Osteocyte (in vitro differentiated cells): ENCODE measurements around the gene CSTF3. TPM values are rescaled to one million over a fixed set of nuclear protein-coding genes. Genes with fewer than 3 reads are reported as not detected.

Source experiments
- DNase-seq: peaks from one replicate; pipeline ENCODE4 v3.0.0; 2021; ENCODE audit warnings: mixed read lengths; ENCODE audit not compliant: unreplicated experiment; ENCODE audit errors: extremely low spot score
- H3K27ac Mint-ChIP-seq: one replicate; pipeline ENCODE4 v1.8.0; 2021; ENCODE audit warnings: mild to moderate bottlenecking, mixed read lengths; ENCODE audit not compliant: unreplicated experiment
- H3K27me3 Mint-ChIP-seq: one replicate; pipeline ENCODE4 v1.8.0; 2021; ENCODE audit warnings: mixed read lengths; ENCODE audit not compliant: unreplicated experiment
- H3K36me3 Mint-ChIP-seq: one replicate; pipeline ENCODE4 v1.8.0; 2021; ENCODE audit warnings: mixed read lengths; ENCODE audit not compliant: unreplicated experiment
- H3K4me1 Mint-ChIP-seq: one replicate; pipeline ENCODE4 v1.8.0; 2021; ENCODE audit warnings: mixed read lengths; ENCODE audit not compliant: unreplicated experiment
- H3K4me3 Mint-ChIP-seq: one replicate; pipeline ENCODE4 v1.8.0; 2021; ENCODE audit warnings: mild to moderate bottlenecking, moderate library complexity, mixed read lengths; ENCODE audit not compliant: unreplicated experiment
- H3K9me3 Mint-ChIP-seq: one replicate; pipeline ENCODE4 v1.8.0; 2021; ENCODE audit warnings: mixed read lengths; ENCODE audit not compliant: unreplicated experiment
- total RNA-seq: library from RNA; stranded (reverse); gene quantifications from 2 replicates; pipeline ENCODE4 v1.2.1, GENCODE V29; 2021
- TF ChIP-seq, protein P1 (sequence below): fragments of 200-600 bp; sonication (generic); IDR thresholded peaks from 2 replicates; pipeline ENCODE4 v1.5.0; 2021; ENCODE audit warnings: antibody characterized with exemption, mild to moderate bottlenecking, moderate library complexity

The CSTF3 gene
- total RNA-seq, 1 donor from 2014 or later: 27.8 TPM

DNA sequence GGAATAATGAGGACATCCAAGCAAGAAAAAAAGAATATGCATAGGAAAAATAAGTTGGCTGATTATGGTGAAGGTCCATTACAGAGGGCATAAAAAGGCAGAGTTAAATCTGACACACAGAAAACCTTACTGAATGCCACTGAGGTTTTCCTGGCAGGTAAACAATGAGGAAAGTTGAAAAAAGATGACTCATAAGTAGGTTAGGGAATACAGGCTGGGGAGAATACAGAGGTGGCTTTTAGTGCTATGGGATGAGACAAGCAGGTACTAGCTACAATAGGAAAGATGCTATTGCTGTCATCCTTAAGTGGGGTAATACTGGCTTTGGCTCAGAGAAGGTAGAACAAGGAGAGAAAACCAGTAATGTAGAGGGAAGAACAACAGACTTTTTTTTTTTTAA, 44.7 kb downstream of the CSTF3 start:
- Mint-ChIP-seq H3K4me3 (no peak overlapping the region), H3K36me3 (no peaks in the 10 kb centered on the region), H3K27ac (no peak overlapping the region), H3K27me3 (no peaks in the 10 kb centered on the region), H3K9me3 (no peaks in the 10 kb centered on the region), H3K4me1 (no peaks in the 10 kb centered on the region)
- TF ChIP-seq, protein P1, sequence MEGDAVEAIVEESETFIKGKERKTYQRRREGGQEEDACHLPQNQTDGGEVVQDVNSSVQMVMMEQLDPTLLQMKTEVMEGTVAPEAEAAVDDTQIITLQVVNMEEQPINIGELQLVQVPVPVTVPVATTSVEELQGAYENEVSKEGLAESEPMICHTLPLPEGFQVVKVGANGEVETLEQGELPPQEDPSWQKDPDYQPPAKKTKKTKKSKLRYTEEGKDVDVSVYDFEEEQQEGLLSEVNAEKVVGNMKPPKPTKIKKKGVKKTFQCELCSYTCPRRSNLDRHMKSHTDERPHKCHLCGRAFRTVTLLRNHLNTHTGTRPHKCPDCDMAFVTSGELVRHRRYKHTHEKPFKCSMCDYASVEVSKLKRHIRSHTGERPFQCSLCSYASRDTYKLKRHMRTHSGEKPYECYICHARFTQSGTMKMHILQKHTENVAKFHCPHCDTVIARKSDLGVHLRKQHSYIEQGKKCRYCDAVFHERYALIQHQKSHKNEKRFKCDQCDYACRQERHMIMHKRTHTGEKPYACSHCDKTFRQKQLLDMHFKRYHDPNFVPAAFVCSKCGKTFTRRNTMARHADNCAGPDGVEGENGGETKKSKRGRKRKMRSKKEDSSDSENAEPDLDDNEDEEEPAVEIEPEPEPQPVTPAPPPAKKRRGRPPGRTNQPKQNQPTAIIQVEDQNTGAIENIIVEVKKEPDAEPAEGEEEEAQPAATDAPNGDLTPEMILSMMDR: no peak
- DNase-seq: no peak

DNA sequence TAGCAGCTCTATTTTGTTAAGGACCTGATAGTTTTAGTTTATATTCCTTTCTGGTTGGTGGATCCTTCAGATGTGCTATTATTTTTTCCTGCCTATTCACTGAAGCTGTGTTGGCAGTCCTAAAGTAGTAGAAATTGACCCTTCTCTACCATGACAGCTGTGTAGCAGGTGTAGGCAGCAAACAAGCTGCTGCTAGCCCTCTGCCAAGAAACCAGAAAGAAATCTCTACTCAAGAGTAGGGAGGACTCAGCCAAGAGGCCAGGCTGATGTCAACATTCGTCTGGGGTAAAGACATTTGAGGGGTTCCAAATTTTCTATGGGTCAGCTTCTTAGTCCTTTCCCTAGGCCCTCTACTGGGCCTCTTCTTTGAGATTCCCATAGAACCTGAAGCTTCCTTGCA, 51.2 kb downstream of the CSTF3 start:
- H3K9me3 Mint-ChIP-seq: no peaks in the 10 kb centered on the region
- H3K4me3 Mint-ChIP-seq: no peak overlapping the region
- no peak for DNase-seq
- TF ChIP-seq, protein P1: no peak
- H3K4me1 Mint-ChIP-seq: no peaks in the 10 kb centered on the region
- no peaks in the 10 kb centered on the region for H3K27me3 Mint-ChIP-seq
- peaks cover 10% of the 10 kb centered on the region for H3K36me3 Mint-ChIP-seq
- no peak overlapping the region for H3K27ac Mint-ChIP-seq

GRCh38 chr11:33109294-33109895, 51.9 kb downstream of the CSTF3 start:
- no peaks in the 10 kb centered on the region for H3K27me3 Mint-ChIP-seq
- DNase-seq: no peak
- H3K36me3 Mint-ChIP-seq: peaks cover 10% of the 10 kb centered on the region
- H3K4me3 Mint-ChIP-seq: no peak overlapping the region
- TF ChIP-seq, protein P1: no peak
- H3K4me1 Mint-ChIP-seq: no peaks in the 10 kb centered on the region
- H3K27ac Mint-ChIP-seq: no peak overlapping the region
- H3K9me3 Mint-ChIP-seq: no peaks in the 10 kb centered on the region

GRCh38 chr11:33103836-33104235, 57.4 kb downstream of the CSTF3 start:
- no peaks in the 10 kb centered on the region for H3K27me3 Mint-ChIP-seq
- H3K36me3 Mint-ChIP-seq: peaks cover 42% of the 10 kb centered on the region
- DNase-seq: no peak
- H3K9me3 Mint-ChIP-seq: no peaks in the 10 kb centered on the region
- H3K4me3 Mint-ChIP-seq: no peak overlapping the region
- no peaks in the 10 kb centered on the region for H3K4me1 Mint-ChIP-seq
- TF ChIP-seq, protein P1: no peak
- H3K27ac Mint-ChIP-seq: no peak overlapping the region

- Mint-ChIP-seq H3K4me3 (no peak overlapping the region), H3K27me3 (no peaks in the 10 kb centered on the region), H3K36me3 (peaks cover 23% of the 10 kb centered on the region), H3K9me3 (no peaks in the 10 kb centered on the region), H3K27ac (no peak overlapping the region), H3K4me1 (no peaks in the 10 kb centered on the region)
- TF ChIP-seq, protein P1: no peak
- DNase-seq: no peak
Observed at GRCh38 chr11:33094157-33094556, 67.1 kb downstream of the CSTF3 start.
